GM13977 (cell line): ENCODE data around the gene KCNQ1.
A peak's percentile ranks its signal among the peaks of the same experiment; 100 is the strongest.

Experiments used
- DNase-seq: peaks from one replicate; pipeline ENCODE4 v3.0.0; 2012; ENCODE audit warnings: low spot score
- in situ Hi-C: fragments of 300-500 bp; cut with MboI; formaldehyde crosslinking; loops from one replicate; pipeline ENCODE4 v1.12.0; 2022; ENCODE audit warnings: low sequenced_read_pairs, low pct_unique_long_range_greater_than_20kb, mixed read lengths, inconsistent platforms; ENCODE audit not compliant: unreplicated experiment
- TF ChIP-seq, protein P1 (sequence below): IDR thresholded peaks from 2 replicates; pipeline ENCODE4 v1.5.1; 2012; ENCODE audit warnings: mild to moderate bottlenecking, control low read depth; ENCODE audit not compliant: insufficient read depth; ENCODE audit errors: extremely low read depth, missing control alignments

The KCNQ1 gene

DNA sequence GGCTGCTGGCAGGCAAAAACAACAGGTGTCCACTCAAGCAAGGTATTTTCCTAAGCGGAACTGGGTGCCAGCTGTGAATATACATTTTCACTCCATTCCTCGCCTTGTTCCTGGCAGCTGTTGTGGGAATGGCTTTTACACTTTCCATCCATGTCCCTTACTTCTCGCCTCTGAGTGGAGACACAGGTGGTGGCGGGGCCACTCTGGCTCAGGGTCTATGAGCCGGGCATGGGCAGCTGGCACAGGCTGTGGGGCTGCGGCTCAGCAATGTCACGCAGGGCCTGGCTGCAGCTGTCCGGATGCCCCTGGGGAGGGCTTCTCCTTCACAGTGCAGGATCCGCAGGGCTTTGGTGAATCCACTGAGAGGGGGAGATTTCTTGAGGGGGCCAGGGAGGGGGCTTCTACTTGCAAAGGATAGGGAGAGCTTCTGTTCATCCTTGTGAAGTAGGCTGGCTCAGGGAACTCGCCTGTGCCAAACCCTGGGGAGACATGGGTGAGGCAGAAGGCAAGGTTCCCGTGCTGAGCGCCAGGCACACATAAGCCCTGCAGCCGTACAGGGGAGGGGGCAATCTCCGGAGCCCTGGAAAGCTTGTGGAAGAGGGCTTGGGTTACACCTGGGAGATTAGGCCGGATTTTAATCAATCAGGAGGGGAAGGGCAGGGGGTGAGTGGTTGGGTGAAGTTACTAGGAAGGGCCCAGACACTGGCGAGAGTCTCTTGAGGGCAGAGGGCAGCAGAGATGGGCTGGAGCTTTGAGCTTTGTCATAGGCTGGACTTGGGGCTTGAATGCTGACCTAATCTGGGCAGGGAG, 209.3 kb downstream of the KCNQ1 start:
- peak; percentile 5 for DNase-seq
- in situ Hi-C loops = no loop called here
- TF ChIP-seq, protein P1, sequence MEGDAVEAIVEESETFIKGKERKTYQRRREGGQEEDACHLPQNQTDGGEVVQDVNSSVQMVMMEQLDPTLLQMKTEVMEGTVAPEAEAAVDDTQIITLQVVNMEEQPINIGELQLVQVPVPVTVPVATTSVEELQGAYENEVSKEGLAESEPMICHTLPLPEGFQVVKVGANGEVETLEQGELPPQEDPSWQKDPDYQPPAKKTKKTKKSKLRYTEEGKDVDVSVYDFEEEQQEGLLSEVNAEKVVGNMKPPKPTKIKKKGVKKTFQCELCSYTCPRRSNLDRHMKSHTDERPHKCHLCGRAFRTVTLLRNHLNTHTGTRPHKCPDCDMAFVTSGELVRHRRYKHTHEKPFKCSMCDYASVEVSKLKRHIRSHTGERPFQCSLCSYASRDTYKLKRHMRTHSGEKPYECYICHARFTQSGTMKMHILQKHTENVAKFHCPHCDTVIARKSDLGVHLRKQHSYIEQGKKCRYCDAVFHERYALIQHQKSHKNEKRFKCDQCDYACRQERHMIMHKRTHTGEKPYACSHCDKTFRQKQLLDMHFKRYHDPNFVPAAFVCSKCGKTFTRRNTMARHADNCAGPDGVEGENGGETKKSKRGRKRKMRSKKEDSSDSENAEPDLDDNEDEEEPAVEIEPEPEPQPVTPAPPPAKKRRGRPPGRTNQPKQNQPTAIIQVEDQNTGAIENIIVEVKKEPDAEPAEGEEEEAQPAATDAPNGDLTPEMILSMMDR = no peak

DNA sequence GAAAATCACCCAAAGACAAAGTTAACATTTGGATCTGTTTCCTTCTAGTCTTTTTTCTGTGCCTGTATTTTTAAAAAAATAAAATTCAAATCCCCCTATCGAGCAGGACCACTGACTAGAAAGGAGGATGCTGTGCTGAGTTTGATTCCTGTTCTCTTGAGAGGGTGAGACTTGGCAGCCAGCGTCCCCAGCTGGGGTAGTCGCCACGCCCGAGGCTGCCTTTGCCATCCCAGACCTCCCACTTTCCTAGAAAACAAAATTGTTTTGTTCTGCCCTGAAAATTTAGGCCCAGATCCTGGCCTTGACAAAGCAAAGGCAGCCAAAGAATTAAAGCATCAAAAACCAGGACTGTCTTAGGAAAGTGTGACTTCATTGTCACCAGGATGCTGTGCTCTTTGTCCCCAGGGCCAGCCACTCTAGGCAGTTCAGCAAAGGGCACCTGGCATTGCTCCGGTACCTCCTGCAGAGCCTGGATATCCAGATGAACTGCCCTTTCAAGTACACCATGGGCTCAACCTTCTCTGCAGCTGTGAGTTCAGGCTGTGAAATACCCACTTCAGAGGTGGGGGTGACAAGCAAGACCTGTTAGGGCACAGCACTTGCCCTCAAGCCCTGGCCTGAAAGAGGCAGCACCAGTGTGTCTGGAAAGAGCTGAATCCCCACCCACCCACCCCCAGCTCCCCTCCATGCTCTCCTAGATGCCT, 210.4 kb downstream of the KCNQ1 start:
- in situ Hi-C loops = no loop called here
- TF ChIP-seq, protein P1 = no peak
- DNase-seq = peak; percentile 3

DNA sequence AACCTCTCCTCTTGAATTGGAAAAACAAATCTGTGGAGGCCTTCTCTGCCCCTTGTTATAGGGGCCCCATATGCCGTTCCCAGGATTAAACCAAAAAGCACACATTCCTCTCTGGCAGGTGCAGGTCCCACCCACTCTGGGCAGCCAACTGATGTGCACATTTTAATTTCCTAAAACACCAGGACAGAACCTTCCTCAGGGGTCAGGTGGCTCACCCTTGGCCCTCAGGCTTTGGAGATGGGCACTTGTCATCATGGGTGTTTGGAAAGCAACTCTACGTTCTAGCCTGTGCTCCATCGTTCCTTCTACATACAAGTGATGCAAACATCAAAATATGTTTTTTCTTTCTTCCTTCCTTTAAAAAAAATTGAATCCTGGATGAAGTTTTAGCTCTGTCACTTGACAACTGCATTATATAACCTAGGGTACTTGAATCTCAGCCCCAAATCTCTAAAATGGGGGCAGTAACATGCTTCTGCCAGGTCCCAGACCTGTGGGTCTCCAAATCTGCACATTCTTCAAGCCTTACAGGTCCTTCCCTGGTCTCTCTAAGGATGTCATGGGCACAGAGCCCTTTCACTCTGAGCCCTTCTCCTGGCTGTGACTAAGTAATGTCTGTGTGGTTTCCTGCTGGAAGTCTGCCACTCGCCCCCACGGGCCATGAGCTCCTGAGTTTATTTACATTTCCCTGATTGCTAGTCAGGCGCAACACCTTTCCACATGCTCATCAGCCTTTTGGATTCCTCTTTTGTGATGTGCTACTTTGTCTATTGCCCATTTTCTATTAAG, 211.2 kb downstream of the KCNQ1 start:
- DNase-seq = no peak
- TF ChIP-seq, protein P1 = no peak
- in situ Hi-C loops = no loop called here

DNA sequence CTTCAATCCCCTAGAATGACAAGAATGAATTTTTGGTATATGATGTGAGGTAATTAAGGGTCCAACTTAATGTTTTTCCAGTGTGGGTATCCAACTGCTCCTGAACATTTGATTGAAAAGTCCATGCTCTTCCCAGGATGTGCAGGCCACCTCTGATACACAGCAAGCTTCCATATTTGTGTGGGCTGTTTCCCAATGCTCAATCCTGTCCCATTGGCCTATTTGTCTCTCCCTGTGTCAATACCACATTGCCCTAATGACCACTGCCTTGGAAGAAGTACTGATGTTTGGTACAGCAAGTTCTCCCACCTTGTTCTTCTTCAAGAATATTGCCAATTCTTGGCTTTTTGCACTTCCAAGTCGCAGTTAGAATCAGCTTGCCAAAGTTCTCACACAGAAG, 212.1 kb downstream of the KCNQ1 start:
- in situ Hi-C loops = no loop called here
- TF ChIP-seq, protein P1 = no peak

DNA sequence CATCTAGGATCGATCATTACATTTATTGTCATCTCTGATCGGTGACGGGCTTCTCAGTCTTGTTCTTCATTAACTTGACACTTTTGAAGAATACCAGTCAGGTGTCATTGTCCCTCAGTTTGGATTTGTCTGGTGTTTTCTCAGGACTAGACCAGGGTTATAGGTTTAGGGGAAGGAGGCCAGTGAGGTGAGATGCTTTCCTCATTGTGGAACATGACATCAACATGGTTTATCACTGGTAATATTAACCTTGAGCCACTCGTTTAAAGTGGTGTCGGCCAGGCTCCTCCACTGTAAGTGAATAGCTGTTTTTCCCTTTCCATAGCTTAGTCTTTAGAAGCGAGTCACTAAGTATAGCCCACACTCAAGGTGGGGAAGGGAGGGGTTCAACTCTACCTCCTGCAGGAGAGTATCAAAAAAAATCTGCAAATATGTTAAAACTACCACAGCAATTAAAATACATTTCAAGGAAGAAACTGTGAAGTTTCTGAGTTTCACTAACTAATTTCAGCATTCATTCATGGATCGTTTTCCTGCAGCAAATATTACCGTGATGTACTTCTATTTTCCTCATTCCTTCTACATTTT, 213.0 kb downstream of the KCNQ1 start:
- TF ChIP-seq, protein P1 = no peak
- no peak for DNase-seq
- in situ Hi-C loops = no loop called here

More for the DNA sequence above, 212.1 kb downstream of the KCNQ1 start:
- no peak for DNase-seq

DNA sequence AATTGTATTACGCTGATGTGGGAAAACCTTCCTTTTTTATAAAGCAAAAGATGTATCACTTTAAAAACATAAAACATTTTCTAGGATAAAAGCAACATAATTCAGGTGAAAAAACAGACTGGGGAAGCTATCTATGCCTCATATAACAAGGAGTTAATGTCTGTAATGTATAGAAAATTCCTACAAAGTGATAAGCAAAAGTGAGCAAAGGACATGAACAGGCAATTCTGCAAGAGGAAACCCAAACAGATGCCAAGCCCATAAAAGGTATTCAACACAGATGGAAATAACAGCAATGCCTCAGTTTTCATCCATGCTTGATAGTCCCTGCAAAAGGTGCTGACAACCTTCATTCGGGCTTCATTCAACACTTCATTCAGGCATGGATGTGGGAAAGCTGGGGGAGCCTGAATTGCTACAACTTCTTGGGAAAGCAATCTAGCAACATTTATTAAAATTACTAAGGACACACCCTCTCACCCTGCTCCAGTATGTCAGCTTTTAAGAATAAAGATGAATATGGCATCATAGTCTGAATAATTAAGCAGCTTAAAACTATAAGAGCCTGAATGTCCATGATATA, 215.6 kb downstream of the KCNQ1 start:
- no peak for DNase-seq
- in situ Hi-C loops = no loop called here
- TF ChIP-seq, protein P1 = no peak
